GM21576 (cell line): ENCODE measurements around the gene HSDL1.

Source experiments
- ATAC-seq: cut with Tn5 transposase; IDR thresholded peaks from one replicate; pipeline ENCODE4 v1.9.1; 2021; ENCODE audit warnings: mild to moderate bottlenecking, moderate library complexity; ENCODE audit not compliant: unreplicated experiment

HSDL1 gene

DNA sequence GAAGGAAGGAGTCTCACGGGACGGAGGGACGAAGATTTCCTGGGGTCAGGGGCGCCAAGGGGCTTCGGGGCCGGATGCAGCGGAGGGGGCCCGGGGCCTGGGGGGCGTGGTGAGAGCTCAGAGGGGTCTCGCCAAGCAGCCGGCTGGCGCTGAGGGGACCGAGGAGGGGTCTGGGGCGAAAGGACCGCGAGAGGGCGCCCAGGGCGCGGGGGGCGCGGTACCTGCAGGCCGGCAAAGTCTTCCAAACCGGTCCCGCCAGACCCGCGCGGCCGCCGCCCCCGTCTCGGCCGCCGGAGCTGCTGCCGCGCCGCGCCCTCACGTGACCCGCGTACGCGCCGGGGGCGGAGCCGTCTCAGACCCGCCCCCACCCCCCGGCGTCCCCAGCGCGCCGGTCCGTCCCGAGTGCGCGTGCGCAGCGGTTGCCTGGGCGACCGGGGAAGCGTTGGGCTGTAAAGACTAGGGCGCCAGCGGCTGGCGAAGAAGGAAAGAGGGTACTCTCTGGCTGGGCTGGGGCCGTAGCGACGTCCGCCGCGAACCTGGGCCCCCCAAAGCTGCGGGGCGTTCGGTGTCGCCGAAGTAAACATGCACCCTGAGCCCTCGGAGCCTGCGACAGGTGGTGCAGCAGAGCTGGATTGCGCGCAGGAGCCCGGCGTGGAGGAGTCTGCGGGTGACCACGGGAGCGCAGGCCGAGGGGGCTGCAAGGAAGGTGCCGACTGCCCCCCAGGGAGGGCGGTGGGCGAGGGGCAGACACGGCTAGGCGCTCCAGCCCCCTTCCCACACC is at the start of gene HSDL1, which contains the start of gene DNAAF1:
HSDL1 (minus strand) TSS at position 319 of the 781 bp plus-strand sequence. CDS start 13,856 bp downstream, outside the sequence.
DNAAF1 (plus strand) TSS at position 450 of the 781 bp plus-strand sequence; CDS start at position 583, 133 bp downstream.
- ATAC-seq: peak; percentile 87

GRCh38 chr16:84194018-84194417 is 49.0 kb upstream of the HSDL1 start:
- no peak for ATAC-seq

DNA sequence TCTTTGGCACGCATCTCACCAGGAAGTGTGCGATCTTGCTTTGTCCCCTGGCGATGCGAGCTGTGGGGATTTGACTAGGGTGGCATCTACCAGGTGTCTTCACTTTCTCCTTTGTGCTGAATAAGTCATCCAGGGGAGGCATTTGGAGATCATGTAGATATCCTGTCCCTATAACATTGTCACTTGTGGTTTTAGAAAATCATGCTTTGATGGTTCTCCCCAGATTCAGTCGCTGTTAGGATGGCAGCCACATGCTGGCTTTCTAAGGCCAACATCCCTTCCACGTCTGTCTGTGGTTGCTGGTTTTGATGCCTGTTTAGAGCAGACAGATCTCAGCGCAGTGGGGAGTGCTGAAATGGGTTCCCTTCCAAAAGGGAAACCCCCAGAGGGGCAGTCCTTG is 48.5 kb upstream of the HSDL1 start:
- ATAC-seq: no peak

DNA sequence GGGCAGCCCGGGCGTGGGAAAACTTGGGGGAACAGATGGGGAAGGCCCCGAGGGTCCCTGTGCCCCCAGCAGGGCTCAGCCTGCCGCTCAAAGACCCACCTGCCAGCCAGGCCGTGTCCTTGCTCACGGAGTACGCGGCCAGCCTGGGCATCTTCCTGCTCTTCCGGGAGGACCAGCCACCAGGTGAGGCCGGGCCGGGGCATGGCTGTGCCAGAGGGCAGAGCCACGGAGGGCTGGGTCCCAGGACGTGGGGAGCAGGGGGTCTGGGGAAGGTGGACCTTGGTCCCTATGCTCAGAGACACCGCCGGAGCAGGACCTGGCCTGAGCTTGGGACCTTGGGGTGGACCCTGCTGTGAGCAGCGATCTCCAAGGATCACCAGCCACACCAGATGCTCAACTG is 46.5 kb upstream of the HSDL1 start:
- ATAC-seq: no peak

GRCh38 chr16:84190731-84191388 is 45.9 kb upstream of the HSDL1 start, which contains the start of gene ADAD2:
Gene ADAD2, plus strand, starts transcription at chr16:84191157. Its CDS starts 74 bp downstream, at chr16:84191231.
- ATAC-seq: no peak

DNA sequence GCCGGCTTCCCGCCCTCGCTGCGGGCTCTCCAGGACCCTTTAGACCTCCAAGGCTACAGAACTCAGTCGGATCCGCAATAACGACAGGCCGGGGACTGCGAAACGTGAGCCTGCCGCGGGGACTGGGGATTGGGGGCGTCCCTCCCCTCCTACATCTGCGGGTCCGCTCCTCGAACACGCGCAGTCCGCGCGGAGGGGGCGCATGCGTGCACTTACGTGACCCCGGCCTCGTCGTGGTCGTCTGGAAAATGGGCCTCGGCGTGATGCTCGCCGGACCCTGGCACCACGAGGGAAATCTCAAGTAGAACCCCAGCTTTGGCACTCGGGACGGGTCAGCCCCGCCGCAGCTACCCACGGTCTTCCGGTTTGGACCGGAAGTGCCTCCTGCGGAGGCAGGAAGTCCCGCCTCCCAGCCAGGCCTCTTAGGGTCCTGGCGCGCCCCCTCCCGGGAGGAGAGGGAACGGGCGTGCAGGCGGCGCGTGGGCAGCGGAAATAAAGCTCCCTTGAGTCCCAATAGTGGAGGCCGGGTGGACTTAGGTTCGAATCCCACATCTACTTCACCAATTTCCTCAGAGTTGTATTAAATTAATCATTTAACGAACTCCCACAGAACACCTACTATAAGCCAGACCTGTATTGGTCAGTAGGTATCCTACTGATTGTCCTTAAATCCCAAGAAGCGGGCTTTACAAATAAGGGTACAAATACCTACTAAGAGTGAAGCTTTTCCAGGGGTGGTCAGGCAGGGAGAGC is 41.9 kb upstream of the HSDL1 start, which contains the start of gene TAF1C:
TAF1C (minus strand) TSS at position 373 of the 753 bp plus-strand sequence. CDS start 2,069 bp downstream, outside the sequence.
- ATAC-seq: peak; percentile 87

DNA sequence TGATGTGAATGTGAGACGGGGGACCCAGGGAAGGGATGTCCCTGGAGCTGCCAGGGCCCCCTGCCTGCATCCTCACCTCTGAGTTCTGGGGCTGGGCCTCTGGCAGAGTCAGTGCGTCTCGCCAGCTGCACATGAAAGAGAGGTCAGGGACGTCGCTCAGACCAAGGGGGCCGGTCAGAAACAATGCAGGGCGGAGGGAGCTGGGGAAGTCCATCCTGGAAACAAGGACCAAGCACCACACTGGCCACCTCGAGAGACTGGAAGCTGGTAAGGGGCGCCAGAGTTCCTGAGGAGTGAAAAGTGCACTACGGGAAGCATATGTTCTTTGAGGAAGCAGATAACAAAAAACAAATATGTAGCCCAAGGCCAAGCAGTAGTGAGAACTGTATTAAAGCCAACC is 39.8 kb upstream of the HSDL1 start:
- ATAC-seq: no peak

DNA sequence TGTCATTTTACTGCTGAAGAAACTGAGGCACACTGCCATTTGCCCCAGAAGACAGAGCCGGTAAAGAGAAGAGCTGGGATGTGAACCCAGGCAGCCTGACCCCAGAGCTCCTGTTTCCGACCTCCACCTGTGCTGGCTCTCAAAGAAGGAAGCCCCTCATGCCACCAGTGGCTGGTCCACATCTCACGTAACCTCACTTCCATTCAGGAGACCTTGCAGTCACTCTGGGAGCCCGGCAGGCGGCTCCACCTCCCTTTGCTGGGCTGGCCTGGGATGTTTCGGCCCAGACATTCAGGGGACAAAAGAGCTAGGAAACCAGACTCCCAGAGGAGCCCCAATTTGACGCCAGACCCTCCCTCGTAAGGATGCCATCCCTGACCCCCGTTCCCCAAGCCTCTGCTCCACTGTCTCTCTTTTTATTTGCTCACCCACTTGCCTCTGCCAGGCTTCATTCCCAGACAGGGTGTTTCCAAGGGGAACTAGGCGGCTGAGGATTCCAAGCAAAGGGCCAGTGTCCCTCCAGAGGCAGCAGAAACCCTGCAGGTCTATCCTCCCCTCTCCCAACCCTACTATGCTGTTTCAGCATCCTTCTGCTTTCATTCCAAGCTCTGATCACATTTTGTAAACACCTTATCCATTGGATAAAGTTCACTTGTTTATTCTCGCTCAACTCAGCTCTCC is 39.1 kb upstream of the HSDL1 start:
- ATAC-seq: no peak

DNA sequence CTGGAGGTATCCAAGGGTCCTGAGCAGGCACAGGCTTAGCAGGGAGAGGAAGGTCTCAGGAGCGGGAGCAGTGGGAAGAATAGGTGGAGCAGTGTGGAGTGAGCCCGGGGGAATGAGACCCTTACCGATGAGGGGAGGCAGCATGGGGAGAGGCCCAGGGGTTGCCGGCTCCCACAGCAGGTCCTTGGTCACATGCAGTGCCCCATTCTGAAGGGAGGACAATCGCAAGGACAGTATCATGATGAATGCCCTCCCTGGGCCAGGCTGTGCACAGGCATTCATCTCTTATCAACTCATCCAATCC is 38.5 kb upstream of the HSDL1 start:
- no peak for ATAC-seq

- ATAC-seq: no peak
Observed at GRCh38 chr16:84182680-84183571, 37.9 kb upstream of the HSDL1 start.

GRCh38 chr16:84182104-84182503 is 37.1 kb upstream of the HSDL1 start:
- no peak for ATAC-seq

DNA sequence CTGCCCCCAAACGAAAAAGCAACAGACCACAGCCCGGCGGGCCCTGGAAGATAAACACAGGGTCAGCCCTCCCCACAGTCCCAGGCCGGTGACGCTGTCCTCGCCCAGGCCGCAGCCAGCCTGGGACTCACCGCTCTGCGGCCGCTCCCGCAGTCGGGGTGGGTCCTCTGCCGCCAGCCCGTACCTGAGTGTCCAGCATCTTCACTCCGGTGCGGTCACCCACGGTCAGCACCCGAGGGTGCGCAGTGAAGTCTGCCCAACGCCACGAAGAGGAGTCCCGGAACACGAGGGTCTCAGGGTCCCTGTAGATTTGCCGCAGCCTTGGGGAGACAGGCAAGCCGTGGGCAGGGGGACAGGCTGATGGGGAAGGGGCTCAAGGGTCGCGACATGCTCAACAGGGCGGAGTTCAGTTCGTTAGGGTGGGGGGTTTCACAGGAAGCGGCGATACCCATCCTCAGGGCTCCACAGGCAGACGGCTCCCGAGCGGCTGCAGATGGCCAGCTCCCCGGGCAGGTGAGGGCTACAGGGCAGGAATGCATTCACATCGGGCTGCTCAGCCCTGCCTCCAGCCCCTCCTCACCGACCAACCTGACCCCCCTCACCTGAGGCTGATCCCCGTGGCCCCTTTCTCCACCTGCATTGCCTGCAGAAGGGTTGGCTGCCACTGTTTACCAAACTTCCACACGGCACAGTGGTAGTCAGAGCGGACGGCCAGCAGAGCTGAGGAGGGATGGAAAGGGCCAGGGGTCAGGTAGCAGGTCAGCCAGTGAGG is 36.4 kb upstream of the HSDL1 start:
- ATAC-seq: no peak

GRCh38 chr16:84180519-84181140 is 35.7 kb upstream of the HSDL1 start:
- ATAC-seq: no peak

DNA sequence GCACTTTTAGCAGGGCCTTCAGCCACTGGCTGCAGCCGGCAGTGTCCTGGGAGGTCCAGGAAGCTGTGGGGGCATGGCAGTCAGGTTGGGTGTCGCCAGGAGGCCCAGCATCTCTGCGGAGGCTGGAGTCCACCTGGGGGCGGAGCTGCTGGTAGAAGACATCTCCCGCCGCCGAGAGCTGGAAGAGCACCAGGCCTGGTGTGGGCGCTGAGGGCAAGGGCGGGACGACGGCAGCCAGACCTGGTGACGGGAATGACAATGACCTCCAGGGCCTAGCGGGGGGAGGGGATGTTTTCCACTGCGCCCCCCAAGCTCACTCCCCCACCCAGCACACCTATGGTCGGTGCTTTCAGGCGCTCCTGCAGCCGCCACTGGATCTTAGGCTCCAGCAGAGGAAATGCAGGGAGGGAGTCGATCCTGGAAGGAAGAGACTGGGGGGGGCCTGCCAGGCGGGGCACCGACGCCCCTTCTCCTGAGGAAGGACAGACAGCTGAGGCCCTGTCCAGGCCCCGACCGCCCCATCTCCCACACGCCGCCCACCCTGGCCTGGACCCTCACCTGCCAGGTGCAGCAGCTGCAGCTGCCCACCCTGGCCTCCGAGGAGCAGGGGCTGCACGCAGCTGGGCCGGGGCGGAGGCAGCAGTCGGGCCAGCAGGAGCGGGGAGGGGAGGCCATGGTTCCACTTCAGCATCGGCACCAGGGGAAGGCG is 34.8 kb upstream of the HSDL1 start:
- ATAC-seq: no peak

DNA sequence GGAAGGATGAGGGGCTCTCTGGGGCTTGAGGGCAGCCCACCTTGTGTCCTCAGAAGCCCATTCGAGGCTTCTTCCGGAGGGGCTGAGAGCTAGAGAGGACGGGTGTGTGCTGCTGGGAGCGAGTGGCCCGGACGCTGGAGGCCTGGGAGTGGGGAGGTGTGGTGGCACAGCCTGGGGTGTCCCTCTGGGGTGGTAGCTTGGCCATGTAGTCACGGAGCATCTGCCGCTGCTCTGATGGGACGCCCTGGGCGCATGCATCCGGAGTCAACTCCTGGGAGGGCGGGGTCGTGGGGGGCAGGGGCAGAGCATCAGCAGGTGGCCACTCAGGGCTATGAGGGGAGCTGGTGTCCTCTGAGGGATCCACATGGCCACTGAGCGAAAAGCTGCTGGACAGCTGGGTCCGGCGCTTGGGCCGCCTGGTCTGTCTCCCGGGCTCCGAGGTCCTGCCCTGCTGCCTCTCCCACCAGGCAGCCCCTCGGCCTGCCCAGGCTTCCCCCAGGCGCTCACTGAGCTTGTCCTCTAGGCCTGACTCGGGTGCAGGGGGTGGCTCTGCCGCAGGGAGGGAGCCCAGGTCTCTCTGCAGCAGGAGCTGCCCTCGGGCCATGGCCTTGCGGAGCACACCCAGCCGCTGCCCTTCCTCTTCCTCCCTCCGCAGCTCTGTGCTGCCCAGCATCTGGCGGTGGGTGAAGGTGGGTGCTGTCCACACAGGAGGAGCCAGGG is 34.1 kb upstream of the HSDL1 start:
- ATAC-seq: no peak

DNA sequence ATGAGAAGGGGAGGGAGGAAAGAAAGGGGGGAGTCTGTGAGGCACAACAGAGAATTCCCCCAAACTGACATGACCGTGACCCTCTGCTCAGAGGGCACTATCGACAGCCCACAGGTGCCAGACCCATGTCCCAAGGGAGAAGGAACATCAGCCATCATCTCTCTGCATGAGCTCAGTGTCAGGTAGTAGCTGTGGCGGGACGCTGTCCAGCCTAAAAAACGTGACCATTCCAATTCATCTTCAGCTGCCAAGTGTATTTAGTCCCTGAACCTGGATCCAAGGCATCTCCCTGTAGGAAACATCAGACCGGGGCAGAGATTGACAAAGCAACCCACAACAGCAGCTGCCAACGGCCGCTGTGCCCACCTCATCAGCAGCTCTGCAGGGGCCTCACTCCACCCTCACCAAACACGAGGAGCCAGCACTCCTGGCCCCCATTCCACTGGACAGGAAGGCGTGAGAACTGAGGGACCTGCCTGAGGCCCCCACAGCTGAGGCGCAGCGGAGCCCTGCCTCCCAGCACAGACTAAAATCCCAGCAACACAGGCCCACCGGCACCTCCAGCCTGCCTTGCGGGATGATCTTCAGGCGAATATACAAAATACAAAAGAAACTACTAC is 33.3 kb upstream of the HSDL1 start:
- no peak for ATAC-seq

GRCh38 chr16:84177741-84178073 is 32.7 kb upstream of the HSDL1 start:
- no peak for ATAC-seq
